Stimulated activated CD8-positive, alpha-beta memory T cell treated with anti-CD3 and anti-CD28 coated beads, Interleukin-4, amount 100 ng/mL, for 1 hour (primary cell): ENCODE data around the gene WBP2NL.
A peak's percentile ranks its signal among the peaks of the same experiment; 100 is the strongest.

ENCODE experiments used
- DNase-seq, 2 donors: peaks; one replicate each; pipeline ENCODE4 v3.0.0-alpha.2; 2020; ENCODE audit warnings: low read depth in 2 of 2, low spot score in 1 of 2

The WBP2NL gene

DNA sequence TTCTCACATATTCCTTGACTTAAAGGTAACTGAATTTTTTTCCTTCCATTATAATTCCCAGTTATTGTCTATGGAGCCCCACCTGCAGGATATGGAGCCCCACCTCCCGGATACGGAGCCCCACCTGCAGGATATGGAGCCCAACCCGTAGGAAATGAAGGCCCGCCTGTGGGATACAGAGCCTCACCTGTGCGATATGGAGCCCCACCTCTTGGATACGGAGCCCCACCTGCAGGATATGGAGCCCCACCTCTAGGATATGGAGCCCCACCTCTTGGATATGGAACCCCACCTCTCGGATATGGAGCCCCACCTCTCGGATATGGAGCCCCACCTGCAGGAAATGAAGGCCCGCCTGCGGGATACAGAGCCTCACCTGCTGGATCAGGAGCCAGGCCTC is 28.1 kb downstream of the WBP2NL start:
- no peak for DNase-seq

DNA sequence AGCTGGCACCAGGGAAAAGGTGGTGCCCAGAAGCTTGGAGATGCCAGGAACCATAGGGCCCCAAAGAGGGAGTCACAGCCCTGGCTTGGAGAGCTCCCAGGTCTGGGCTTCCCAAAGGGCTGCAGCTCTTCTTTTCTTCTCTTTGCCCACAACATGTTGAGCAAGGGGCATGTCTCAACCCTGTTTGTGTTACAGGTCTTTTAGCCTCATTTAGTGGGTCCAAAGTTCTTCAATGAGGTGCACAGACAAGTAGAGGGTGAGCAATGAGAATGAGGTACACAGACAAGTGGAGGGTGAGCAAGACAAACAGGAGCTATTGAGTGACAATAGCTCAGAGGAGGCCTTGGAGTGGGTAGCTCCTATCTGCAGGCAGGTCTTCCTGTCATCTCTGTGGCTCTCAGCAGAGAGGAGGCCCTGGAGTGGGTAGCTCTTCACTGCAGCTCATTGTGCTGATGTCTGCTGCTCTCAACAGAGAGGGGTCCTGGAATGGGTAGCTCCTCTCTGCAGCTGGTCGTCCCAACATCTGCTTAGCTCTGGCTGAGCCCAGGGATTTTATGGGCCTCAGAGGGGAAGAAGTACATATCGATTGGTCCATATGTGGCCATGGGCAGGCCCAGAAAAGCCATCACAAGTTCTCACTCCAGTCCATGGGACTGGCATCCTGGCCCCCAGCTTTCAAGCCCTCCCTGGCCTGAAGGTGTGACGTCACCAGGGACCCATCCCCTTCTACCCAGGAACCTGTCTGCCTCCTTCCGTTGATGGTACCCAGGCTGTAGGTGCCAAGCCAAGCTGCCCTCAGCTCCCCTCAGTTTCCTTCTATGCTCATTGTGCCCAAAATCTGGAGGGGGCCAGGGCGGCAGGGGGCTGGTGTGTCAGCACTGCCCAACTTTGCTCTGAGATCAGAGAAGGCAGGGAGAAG is 34.9 kb downstream of the WBP2NL start:
- DNase-seq, result no peak

DNA sequence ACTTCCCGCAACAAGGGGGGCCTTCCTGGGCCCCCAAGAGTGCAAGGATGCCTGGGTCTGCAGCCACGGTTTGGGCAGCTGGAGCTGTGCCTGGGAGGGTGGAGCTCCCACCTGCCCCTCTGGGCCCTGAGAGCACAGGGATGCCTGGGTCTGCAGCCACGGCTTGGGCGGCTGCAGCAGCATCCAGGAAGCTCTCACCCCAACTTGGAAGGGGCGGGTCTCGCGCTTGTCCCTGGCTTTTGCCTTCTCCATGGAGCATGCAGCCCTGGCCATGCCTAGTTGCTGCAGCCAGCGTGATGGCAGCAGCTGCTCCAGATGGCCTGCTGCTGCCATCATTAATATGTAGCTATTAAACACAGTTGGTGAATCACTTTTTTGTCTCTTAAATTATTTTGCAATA is 36.7 kb downstream of the WBP2NL start:
- no peak for DNase-seq

DNA sequence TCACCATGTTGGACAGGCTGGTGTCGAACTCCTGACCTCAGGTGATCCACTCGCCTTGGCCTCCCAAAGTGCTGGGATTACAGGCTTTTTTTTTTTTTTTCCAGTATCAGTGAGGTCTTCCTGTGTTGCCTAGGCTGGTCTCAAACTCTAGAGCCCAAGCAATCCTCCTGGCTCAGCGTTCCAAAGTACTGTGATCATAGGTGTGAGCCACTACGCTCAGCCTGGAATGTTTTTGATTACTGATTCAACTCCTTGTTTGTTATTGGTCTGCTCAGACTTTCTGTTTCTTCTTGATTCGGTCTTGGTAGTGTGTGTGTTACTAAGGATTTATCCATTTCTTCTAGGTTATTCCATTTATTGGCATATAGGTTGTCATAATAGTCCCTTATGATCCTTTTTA is 40.7 kb downstream of the WBP2NL start:
- no peak for DNase-seq

DNA sequence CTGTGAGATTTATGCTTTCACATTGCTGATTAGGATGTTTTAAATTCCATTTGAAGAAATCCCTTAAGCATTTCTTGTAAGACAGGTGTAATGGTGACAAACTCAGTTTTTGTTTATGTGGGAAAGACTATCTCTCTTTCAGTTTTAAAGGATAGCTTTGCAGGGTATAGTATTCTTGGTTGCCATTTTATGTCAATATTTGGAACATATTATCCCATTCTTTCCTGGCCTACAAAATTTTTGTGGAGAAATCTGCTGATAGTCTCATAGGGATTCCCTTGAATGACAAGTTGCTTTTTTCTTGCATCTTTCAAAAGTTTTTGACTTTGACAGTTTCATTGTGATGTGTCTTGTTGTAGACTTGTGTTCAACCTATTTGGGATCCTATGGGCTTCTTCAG is 43.2 kb downstream of the WBP2NL start:
- no peak for DNase-seq

DNA sequence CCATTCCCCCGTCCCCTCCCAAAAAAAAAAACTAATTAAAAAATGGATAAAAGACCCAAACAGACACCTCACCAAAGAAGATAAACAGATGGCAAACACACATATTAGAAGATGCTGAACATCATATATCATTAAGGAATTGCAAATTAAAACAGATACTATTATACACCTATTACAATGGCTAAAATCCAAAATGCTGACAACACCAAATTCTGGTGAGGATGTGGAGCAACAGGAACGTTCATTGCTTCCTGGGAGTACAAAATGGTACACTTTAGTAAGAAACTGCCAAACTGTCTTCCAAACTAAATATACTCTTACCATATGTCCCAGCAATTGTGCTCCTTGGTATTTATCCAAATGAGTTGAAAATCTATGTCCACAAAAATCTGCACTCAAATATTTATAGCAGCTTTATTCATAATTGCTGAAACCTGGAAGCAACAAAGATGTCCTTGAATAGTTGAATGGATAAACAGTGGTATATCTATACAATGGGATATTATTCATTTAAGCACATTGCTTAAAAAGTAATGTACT is 52.1 kb downstream of the WBP2NL start:
- DNase-seq, result no peak

DNA sequence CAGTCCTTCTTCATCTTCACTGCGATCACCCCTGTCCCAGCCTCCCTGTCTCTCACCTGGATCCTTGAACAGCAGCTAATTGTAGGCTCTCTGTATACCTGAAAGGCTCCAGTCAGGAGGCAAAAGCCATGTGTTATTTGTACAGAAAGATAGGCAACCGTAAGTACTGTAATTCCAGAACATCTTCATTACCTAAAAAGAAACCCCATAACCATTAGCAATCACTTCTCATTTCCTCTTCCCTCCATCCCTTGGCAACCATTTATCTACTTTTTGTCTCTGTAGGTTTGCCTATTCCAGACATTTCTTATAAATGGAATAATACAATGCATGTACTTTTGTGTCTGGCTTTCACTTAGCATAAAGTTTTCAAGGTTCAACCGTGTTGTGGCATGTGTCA is 54.2 kb downstream of the WBP2NL start:
- no peak for DNase-seq

DNA sequence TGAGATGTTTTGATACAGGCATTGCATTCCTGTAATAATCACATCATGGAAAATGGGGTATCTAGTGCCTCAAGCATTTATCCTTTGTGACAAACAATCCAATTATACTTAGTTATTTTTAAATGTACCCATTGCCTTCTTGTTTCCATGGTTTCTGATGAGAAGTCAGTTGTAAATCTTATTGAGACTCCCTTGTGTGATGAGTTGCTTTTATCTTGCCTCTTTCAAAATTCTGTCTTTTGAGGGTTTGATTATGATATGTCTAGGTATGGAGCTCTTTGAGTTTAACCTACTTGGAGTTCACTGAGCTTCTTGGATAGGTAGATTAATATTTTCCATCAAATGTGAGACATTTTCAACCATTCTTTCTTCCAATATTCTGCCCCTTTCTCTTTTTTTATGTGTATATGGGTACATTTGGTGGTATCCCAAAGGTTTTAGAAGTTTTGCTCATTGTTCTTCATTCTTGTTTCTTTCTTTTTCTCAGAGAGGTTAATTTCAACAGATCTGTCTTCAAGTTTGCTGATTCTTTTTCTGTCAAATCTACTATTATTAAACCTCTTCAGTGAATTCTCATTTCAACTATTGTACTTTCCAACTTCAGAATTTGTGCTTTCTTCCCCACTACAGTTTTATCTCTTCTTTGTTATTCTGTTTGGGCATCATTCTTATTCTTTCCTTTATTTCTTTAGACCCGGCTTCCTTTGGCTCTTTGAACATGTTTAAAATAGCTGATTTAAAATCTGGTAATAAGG is 58.3 kb downstream of the WBP2NL start:
- no peak for DNase-seq

DNA sequence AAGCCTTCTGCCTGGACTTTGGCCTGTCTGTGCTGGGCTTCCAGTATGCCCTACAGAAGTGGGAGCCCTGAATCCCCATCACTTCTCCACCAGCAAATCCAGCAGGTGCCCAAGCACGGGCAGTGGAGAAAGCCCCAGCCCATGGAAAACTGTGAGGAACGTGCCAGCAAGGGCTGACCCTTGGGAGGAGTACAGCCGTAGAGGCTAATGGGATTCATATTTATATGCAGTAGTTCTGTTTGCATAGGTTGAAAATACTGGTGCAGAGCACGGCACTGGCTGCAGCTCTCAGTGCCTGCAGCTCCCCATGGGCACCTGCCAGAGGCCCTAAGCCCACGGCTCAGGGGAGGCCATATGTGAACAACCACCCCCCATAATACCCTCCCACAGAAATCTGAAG is 61.9 kb downstream of the WBP2NL start:
- DNase-seq, result no peak

DNA sequence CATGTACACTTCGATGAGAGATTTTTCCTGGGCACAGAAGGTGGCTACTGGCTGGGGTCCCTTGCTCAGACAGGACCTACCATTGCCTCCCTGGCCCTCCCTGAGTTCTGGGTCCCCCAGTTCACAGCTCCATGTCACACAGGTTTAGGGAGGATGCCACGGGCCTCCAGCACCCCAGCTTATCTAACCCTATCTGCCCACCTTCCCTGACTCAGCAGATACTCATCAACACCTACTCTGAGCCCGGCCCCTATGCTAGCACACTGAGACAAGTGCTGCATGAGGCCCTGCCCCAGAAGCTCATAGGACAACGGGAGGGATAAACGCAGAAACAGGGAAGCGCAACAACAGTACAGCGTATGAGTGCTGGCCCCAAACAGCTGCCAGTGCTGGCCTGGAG is 62.5 kb downstream of the WBP2NL start:
- DNase-seq, result no peak

DNA sequence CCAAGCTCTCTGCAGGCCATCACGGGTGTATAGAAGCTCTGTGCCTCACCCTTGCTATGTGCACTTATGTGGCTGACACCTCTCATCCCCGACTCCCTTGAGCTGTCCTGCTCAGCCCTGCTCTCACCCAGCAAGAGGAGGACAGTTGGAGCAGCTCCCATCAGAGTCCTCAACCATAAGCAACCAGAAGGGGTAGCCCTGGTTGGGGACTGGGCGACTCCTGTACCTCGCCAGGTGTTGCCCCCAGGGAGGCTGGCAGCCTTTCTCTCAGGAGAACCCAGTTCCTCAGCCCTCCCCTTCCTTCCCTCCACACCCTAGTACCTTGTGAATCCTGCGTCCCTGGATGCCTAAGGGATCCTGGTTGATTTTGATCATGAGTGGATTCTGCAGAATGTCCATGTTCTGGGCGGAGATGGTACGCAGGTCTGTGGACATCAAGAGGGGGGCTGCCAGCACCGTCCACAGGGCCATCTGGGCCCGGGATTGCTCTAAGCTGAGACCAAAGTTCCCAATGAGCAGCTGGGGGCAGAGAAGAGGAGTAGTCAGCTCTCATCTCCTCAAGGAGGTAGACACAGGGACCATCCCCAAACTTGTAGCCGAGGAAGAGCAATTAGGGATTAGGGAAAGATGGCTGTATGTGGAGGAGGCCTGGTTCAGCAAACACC is 64.0 kb downstream of the WBP2NL start:
- DNase-seq, result no peak

DNA sequence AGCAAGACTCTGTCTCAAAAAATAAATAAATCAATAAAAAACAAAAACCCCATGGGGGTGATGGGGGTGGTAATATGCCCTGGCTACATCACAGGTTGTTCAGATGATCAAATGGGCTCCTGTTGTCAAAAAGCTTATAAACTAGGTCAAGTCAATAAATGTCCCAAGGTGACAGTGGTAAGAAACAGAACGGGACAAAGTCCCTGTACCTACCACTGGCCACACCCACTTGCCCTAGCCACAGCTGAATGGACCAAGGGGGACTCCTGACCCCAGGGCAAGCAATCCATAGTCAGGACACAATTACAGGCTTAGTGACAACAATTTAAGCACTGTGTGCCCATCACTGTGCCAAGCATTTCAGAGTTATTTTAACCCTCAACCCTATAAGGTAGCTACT is 66.0 kb downstream of the WBP2NL start:
- DNase-seq, result no peak

DNA sequence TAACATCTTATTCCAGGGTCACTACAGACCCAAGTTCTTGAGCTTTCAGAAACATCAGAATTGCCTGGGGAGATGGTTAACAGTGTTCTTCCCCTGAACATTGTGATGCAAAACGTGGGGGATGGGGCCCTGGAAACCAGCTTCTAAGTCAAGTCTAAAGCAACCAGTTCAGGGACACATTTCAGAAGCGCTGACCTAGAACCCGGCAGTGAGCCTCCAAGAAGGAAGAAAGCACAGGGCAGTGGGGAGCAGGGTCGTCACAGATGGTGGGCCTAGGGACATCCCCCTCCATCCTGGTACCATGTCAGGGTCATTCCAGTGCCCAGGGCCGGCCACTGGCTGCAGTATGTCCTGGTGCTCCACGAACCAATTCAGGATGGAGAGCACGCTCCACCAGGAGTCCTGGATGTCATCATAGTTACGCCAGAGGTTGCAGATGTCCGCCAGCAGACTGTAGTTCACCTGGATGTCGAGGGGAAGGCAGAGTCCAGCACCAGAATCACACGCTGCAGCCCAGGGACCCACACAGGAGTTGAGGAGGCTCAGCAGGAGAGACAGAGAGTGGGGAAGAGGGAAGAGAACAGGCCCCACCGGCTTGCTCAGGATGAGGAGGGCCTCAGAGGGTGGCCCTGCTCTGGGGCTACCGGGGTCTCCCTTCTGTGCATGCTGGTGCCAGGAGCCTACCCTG is 67.0 kb downstream of the WBP2NL start:
- DNase-seq, result no peak

DNA sequence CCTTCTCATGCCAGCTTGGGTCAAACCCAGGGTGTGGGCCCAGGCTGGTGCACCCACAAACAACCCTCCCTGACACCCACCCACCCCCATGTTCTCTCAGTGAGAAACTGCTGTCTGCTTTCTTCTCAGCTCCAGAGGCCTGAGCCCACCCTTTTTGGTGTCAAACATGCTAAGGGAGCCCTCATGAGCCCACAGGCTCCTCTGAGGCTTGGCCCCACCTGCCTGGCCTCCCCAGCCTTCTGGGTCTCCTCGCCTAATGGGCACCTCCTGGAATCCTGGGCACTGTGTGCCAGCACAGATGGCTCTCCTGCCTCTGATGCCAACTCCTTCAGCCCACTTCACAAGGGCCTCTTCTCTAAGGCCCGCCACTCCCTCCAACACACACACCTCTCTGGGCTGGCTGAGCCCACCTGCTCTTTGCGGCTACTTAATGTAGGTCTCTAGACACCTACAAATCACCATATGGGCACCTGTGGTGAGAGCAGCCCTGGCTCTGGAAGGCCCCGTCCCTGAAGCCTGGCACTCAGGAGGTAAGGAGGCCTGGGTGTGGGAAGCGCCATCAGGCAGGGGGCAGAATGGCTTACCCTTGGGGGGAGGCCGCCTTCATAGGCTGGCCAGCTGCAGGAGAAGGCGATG is 67.7 kb downstream of the WBP2NL start:
- no peak for DNase-seq

DNA sequence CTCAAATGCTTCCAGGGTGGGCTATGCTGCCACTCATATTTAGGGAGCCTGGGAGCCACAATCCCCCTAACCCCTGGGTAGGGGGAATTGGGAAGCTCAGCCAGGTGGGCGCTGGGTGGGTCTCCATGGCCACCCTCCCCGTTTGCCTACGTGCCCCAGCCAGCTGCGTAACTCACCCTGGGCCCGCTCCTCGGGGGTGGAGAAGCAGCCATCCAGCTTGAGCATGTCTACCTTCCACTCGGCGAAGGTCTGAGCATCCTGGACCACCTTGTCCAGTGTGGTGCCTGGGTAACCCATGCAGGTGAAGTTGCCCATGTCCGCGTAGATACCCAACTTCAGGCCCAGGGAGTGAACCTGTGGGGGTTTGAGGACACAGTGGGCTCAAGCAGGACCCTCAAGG is 68.3 kb downstream of the WBP2NL start:
- no peak for DNase-seq

DNA sequence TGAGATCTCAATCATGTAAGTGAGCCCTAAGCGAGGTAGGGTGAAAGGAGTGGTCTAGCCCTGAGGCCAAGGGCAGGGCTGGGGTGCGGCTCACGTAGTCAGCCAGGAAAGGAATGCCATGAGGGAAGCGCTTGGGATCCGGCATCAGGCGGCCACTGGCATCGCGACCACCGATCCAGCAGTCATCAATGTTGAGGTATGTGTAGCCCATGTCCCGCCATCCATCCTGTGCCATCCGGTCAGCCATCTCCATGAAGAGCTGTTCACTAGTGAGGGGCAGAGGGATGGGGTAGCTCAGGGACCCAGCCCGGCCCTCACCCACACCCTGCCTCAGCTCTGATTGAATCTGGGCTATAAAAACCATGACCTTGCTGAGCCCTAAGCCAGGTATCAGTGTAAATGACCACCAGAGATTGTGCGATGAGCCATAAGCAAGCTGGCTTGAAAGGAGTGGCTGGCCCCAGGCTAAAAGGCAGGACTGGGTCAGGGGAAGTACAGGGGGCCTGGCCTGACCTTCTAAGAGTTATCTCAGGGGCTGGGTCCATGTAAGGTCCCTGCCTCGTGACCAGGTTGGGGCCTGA is 69.2 kb downstream of the WBP2NL start:
- no peak for DNase-seq

DNA sequence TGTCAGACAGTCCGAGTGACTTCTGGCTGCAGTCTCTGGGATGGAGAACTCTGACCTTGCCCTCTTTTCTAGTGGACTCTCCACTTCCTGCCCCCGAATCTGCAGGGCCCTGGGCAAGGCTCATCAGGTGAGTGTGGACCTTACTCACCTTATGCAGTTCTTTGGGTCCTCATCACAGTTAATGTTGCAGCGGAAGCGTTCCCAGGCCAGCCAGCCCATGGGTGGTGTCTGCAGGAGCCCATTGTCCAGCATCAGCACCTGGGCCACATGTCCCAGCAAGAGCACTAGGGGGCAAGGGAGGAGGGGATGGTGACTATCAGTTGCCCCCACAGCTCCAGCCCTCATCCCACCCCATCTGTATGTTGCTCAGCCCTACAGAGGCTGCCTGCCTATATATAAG is 69.7 kb downstream of the WBP2NL start:
- no peak for DNase-seq

DNA sequence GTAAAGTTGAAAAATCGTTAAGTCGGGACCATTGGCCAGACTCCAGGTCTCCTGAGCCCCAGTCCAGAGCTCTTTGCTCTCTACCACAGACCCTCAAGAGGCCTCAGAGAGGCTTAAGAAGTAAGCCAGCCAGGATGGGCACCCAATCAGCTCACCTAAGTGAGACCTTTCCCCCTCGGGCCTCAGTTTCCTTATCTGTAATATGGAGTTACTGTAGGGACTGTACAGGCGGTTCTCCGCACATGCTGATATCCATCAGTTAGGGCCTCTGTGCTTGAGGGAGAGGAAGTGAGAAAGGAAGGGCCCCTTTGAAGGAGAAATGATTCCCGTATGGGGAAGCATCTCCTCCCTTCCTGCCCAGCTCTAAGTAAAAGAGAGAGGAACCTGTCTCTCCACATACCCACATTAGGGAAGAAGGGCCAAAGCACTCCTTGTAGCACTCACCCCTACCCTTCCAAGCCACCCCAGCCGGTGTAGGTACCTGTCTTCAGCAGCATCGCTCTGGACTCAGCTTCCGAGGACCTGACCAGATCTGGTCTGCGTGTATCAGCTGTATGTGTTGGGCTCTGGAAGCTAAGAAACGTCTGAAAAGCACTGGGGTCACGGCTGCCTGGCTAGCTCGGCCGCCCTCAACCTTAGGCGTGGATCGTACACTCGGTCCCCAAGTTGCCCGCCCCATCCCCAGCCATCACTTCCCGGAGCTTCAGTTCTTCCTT is 71.4 kb downstream of the WBP2NL start:
- no peak for DNase-seq

DNA sequence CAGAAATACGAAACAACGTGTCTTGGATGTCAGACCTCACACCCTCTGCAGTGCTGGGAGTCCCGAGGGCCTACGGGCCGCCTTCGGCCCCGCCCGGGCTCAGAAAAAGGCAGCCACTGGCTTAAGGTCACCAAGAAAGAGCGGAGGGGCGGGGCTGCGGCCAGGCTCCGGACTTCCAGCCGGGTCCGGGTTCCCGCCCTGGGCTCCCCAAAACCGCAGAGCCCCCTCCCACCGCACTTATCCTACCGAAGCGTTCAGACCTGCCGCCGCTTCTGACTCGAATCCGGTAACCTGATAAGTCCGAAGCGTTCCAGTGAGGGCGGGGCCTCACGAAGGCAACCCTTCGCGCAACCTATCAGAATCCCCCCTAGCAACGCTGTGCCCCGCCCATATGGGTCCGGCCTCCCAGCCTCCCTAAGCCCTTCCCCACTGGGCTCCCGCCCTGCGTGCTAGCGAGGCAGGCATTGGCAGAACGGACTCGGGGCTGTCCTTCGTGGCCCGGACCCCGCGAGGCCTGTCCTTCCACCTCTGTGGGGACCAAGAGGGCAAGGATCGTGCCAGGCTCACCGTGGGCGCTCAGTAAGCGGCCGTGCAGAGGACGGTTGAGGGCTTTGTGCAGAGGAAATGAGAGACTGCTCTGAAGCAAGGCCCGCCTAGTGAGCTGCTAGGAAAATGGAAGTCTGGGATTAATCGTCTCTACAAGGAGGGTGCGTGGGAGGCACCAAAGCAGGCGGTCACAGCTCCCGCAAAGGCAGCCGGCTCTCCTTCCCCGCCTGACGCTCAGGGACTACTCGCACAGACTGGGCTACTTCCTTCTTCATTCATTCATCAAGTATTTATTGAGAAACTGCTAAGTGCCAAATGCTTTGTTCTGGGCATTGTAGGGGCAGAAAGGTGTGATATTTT is 72.2 kb downstream of the WBP2NL start, which contains the start of gene NAGA:
TSS of gene NAGA (minus strand) at position 296 of the 906 bp plus-strand sequence. CDS start 515 bp downstream, outside the sequence.
- peak; percentile 69 to 81 for DNase-seq
